ENCODE measurements around the gene CD37. TPM values are rescaled to one million over a fixed set of nuclear protein-coding genes. Genes with fewer than 3 reads are reported as not detected.

CD37 gene
- total RNA-seq, 1 donor: 0.36 TPM

DNA sequence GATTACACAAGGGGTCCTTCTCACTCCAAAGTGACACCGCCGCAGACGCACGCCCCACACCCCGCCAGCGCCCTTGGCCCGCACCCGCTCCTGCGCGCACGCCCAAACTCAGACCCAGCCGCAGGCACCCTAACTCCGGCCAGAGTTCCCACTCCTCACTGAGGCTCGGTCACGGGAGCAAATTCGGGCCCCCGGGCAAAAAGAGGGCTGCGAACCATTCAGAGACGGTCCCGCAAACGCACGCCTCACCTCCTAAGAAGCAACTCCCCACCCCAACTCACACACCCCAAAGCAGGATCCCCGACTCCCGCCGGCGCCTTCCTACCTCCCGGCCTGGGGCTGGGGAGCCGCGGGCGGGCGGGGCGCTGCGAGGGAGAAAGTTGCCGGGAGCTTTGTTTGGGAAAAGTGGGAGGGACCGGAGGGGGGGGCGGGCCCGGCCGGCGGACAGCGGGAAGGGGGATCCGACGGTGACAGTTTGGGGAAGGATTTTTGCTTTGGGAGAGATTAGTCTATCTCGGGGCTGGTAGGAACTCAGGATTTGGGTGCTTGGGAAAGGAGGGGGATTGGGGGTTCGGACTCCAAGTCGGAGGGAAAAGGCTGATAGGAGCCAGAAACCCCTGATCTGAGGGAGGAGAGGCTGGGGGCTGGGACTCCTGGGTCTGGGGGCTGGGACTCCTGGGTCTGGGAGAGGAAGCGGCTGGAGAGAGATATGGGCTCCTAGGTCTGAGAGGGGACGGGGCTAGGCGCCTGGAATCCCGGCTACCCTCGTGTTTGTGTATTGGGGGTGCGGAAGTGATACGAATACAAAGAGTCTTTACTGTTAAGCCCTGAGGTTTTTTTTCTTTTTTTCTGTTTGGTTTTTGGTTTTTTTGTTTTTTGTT is 27.1 kb downstream of the CD37 start, which contains the start of gene TEAD2:
Gene TEAD2 (minus strand): TSS at position 369 of the 881 bp plus-strand sequence. CDS start 2,341 bp downstream, outside the sequence.
- Histone ChIP-seq H3K4me2 (ENCODE audit: insufficient read depth, low read length) (peak within 1 kb of the TSS; percentile 95), H3K4me1 (ENCODE audit: insufficient read depth, low read length) (peaks cover 12% of the 10 kb centered on the region), H3K79me2 (ENCODE audit: insufficient read depth, low read length) (peaks cover 6% of the 10 kb centered on the region), H2AFZ (ENCODE audit: low read length) (peak within 1 kb of the TSS; percentile 94), H4K20me1 (ENCODE audit: insufficient read depth, low read length) (no peaks in the 10 kb centered on the region), H3K27ac (ENCODE audit: low read depth, low read length) (peak within 1 kb of the TSS; percentile 62), H3K27me3 (ENCODE audit: insufficient read depth, low read length) (no peaks in the 10 kb centered on the region), H3K36me3 (ENCODE audit: insufficient read depth, low read length) (peaks cover 7% of the 10 kb centered on the region), H3K4me3 (ENCODE audit: insufficient read depth, low read length) (peak within 1 kb of the TSS; percentile 82), H3K9me3 (ENCODE audit: low read depth, low read length) (no peaks in the 10 kb centered on the region)
- DNase-seq (ENCODE audit: insufficient read length, low spot score, missing footprints): peak; percentile 97
- TF ChIP-seq, protein P1, sequence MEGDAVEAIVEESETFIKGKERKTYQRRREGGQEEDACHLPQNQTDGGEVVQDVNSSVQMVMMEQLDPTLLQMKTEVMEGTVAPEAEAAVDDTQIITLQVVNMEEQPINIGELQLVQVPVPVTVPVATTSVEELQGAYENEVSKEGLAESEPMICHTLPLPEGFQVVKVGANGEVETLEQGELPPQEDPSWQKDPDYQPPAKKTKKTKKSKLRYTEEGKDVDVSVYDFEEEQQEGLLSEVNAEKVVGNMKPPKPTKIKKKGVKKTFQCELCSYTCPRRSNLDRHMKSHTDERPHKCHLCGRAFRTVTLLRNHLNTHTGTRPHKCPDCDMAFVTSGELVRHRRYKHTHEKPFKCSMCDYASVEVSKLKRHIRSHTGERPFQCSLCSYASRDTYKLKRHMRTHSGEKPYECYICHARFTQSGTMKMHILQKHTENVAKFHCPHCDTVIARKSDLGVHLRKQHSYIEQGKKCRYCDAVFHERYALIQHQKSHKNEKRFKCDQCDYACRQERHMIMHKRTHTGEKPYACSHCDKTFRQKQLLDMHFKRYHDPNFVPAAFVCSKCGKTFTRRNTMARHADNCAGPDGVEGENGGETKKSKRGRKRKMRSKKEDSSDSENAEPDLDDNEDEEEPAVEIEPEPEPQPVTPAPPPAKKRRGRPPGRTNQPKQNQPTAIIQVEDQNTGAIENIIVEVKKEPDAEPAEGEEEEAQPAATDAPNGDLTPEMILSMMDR (IDR thresholded peaks at IDR 0.05; ENCODE audit: extremely low read depth, low read depth, low read length): no peak

DNA sequence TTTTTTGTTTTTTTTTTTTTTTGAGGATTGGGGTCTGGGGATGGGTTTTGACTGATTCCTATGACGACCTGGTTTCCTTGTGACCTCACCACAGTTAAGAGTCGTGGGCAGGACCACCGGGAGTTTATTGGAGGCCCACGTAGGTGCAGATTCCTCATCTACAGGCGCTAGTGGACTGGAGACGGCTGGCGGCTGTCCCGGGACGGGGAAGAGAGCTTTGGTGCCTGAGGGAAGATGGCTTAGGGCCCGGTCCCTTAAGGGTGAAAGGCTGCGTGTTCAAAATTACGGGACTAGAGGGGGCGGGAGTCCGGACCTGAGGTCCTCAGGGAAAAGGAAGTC is 27.7 kb downstream of the CD37 start:
- peak overlapping the region; percentile 94 for H2AFZ ChIP-seq (ENCODE audit: low read length)
- H3K36me3 ChIP-seq (ENCODE audit: insufficient read depth, low read length): peaks cover 4% of the 10 kb centered on the region
- DNase-seq (ENCODE audit: insufficient read length, low spot score, missing footprints): peak; percentile 84
- H3K79me2 ChIP-seq (ENCODE audit: insufficient read depth, low read length): peaks cover 6% of the 10 kb centered on the region
- peak overlapping the region; percentile 62 for H3K27ac ChIP-seq (ENCODE audit: low read depth, low read length)
- TF ChIP-seq, protein P1 (IDR thresholded peaks at IDR 0.05; ENCODE audit: extremely low read depth, low read depth, low read length): no peak
- H3K4me3 ChIP-seq (ENCODE audit: insufficient read depth, low read length): peak overlapping the region; percentile 82
- H3K9me3 ChIP-seq (ENCODE audit: low read depth, low read length): no peaks in the 10 kb centered on the region
- H3K4me2 ChIP-seq (ENCODE audit: insufficient read depth, low read length): peak overlapping the region; percentile 95
- no peaks in the 10 kb centered on the region for H4K20me1 ChIP-seq (ENCODE audit: insufficient read depth, low read length)
- no peaks in the 10 kb centered on the region for H3K27me3 ChIP-seq (ENCODE audit: insufficient read depth, low read length)
- H3K4me1 ChIP-seq (ENCODE audit: insufficient read depth, low read length): peaks cover 12% of the 10 kb centered on the region

DNA sequence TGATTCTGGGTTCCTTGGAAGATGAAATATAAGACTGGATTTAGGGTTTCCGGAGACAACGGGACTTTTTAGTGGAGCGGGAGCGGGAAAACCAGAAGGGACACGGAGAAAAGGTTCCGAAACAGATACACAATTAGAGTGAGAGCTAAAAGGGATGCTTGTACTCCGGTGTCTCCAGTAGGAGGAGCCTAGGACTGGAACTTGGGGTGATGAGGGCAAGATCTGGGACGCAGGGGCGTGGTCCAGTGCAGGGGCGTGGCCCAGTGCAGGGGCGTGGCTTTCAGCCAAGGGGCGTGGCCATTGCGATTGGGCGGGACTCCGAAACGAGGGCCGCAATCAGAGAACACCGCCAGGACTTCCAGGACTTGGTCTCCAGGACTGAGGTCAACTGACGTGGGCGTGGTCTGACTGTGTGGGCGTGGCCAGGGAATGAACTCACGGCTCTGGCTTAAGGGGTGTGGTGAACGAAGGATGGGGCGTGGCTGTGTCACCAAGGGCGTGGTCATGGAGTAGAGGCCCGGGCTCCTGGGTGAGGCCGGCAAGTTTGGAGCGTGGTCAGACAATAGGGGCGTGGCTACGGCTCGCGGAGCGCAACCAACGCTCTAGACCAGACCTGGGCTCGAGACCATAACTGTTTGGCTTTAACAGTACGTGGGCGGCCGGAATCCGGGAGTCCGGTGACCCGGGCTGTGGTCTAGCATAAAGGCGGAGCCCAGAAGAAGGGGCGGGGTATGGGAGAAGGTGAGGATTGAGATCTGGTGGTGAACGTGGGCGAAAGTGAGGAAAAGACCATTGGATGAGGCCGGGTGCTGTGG is 28.3 kb downstream of the CD37 start, which contains the start of gene DKKL1:
Gene DKKL1 (plus strand): TSS at position 610 of the 815 bp plus-strand sequence. CDS start 122 bp downstream, at position 732.
- Histone ChIP-seq H3K4me3 (ENCODE audit: insufficient read depth, low read length) (peak within 1 kb of the TSS; percentile 82), H2AFZ (ENCODE audit: low read length) (peak within 1 kb of the TSS; percentile 94), H3K27ac (ENCODE audit: low read depth, low read length) (peak within 1 kb of the TSS; percentile 62), H4K20me1 (ENCODE audit: insufficient read depth, low read length) (no peaks in the 10 kb centered on the region), H3K4me1 (ENCODE audit: insufficient read depth, low read length) (peaks cover 12% of the 10 kb centered on the region), H3K79me2 (ENCODE audit: insufficient read depth, low read length) (peaks cover 6% of the 10 kb centered on the region), H3K4me2 (ENCODE audit: insufficient read depth, low read length) (peak within 1 kb of the TSS; percentile 95), H3K36me3 (ENCODE audit: insufficient read depth, low read length) (no peaks in the 10 kb centered on the region), H3K9me3 (ENCODE audit: low read depth, low read length) (no peaks in the 10 kb centered on the region), H3K27me3 (ENCODE audit: insufficient read depth, low read length) (no peaks in the 10 kb centered on the region)
- TF ChIP-seq, protein P1 (IDR thresholded peaks at IDR 0.05; ENCODE audit: extremely low read depth, low read depth, low read length): peak; percentile 16
- DNase-seq (ENCODE audit: insufficient read length, low spot score, missing footprints): peak; percentile 98

Measured in osteoblast (primary cell).